Tibial nerve (tissue), 4 donors: ENCODE measurements around the gene POU3F3. TPM values are rescaled to one million over a fixed set of nuclear protein-coding genes. Genes with fewer than 3 reads are reported as not detected.

Source experiments
- DNase-seq, 2 donors: peaks; one replicate each; pipeline ENCODE4 v3.0.0-alpha.2; 2019; ENCODE audit warnings: low spot score in 2 of 2
- H3K27ac ChIP-seq, 4 donors: fragments of 200-600 bp; sonication (generic) in 3 of 4; one replicate each; pipeline ENCODE4 v1.5.1; 2017 to 2019; ENCODE audit warnings: mild to moderate bottlenecking in 1 of 4
- H3K27me3 ChIP-seq, 2 donors: fragments of 200-600 bp; sonication (generic) in 1 of 2; one replicate each; pipeline versions ENCODE4 v1.5.1 to v1.6.0; 2017 to 2019
- H3K36me3 ChIP-seq, 3 donors: fragments of 200-600 bp; sonication (generic); one replicate each; pipeline ENCODE4 v1.5.1; 2018 to 2019
- H3K4me1 ChIP-seq, 4 donors: fragments of 200-600 bp; sonication (generic) in 3 of 4; one replicate each; pipeline ENCODE4 v1.5.1; 2017 to 2019
- H3K4me3 ChIP-seq, 4 donors: fragments of 200-600 bp; sonication (generic) in 3 of 4; one replicate each; pipeline ENCODE4 v1.5.1; 2017 to 2019; ENCODE audit warnings: mild to moderate bottlenecking in 1 of 4, moderate library complexity in 1 of 4
- H3K9me3 ChIP-seq, 4 donors: fragments of 200-600 bp; sonication (generic) in 3 of 4; one replicate each; pipeline ENCODE4 v1.5.1; 2017 to 2019
- CTCF ChIP-seq, 5 experiments: fragments of 200-600 bp in 3 of 5; fragments of 450-650 bp in 2 of 5; sonication (generic) in 3 of 5; IDR thresholded peaks; one replicate each; pipeline ENCODE4 v1.5.1; 2016 to 2019; ENCODE audit warnings: antibody characterized with exemption in 5 of 5, mild to moderate bottlenecking in 3 of 5, moderate library complexity in 2 of 5
- EP300 ChIP-seq, 2 donors: sonication (generic); formaldehyde crosslinking; IDR thresholded peaks; one replicate each; pipeline ENCODE4 v1.6.1; 2017; ENCODE audit warnings: antibody characterized with exemption in 2 of 2, mild to moderate bottlenecking in 1 of 2
- POLR2A ChIP-seq, 2 donors: fragments of 450-650 bp; IDR thresholded peaks; one replicate each; pipeline ENCODE4 v1.6.1; 2017; ENCODE audit warnings: antibody characterized with exemption in 2 of 2, mild to moderate bottlenecking in 2 of 2, moderate library complexity in 2 of 2
- WGBS, 2 donors: methylation state at CpG; one replicate each; pipeline ENCODE4 v1.1.5; 2018; 5-methylcytosine and 5-hydroxymethylcytosine counted together
- total RNA-seq, 4 donors: library from RNA; depleted of rRNA; stranded (reverse); fragments of >200 nt; gene quantifications; one replicate each; pipeline ENCODE4 v1.1.0, GENCODE V29; 2016

The POU3F3 gene
- total RNA-seq, 4 donors from 2014 or later: not detected

- WGBS, 2 donors: 81 to 83% methylated on average over 17 of the region's 17 CpGs
- H3K4me3 ChIP-seq: no peak overlapping the region
- no peak for DNase-seq
- H3K4me1 ChIP-seq: no peaks in the 10 kb centered on the region
- no peaks in the 10 kb centered on the region for H3K9me3 ChIP-seq
- TF ChIP-seq POLR2A (IDR thresholded peaks at IDR 0.05): no peak
- TF ChIP-seq CTCF (IDR thresholded peaks at IDR 0.05): no peak
- H3K27ac ChIP-seq: no peak overlapping the region
- H3K36me3 ChIP-seq: no peaks in the 10 kb centered on the region
- peaks cover 0 to 4% of the 10 kb centered on the region in 2 donors for H3K27me3 ChIP-seq
These were observed 19.3 kb upstream of the POU3F3 start for GRCh38 chr2:104834431-104835153.

- DNase-seq: no peak
- Histone ChIP-seq H3K36me3 (no peaks in the 10 kb centered on the region), H3K9me3 (no peaks in the 10 kb centered on the region), H3K27ac (no peak overlapping the region), H3K4me1 (no peaks in the 10 kb centered on the region), H3K27me3 (peaks cover 0 to 17% of the 10 kb centered on the region in 2 donors), H3K4me3 (no peak overlapping the region)
- 54 to 63% methylated on average over 3 of the region's 3 CpGs for WGBS, 2 donors
- no peak for TF ChIP-seq EP300 (IDR thresholded peaks at IDR 0.05)
- TF ChIP-seq CTCF (IDR thresholded peaks at IDR 0.05): no peak
- TF ChIP-seq POLR2A (IDR thresholded peaks at IDR 0.05): no peak
These were observed 17.6 kb upstream of the POU3F3 start for GRCh38 chr2:104836265-104836664.

DNA sequence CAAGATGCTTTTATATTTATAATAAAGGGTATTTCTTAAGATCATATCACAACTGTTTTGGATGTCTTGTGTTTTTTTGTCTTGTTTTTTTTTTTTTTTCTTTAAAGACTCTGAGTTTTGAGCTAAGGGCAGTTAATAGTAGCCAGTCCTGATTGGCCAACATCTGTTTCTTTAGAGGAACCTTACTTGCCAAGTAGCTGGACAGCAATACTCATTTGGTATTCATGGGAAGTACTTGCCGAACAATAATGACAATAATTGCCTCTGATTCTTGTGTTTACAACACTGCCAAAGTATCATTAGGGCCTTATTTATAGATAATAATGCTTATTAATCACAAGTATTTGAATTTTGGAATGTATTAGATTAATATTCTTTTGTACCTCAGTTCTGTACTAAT is 17.1 kb upstream of the POU3F3 start:
- no peaks in the 10 kb centered on the region for H3K36me3 ChIP-seq
- 77 to 84% methylated on average over 1 of the region's 1 CpG for WGBS, 2 donors
- TF ChIP-seq EP300 (IDR thresholded peaks at IDR 0.05): no peak
- no peak for TF ChIP-seq CTCF (IDR thresholded peaks at IDR 0.05)
- TF ChIP-seq POLR2A (IDR thresholded peaks at IDR 0.05): no peak
- H3K27ac ChIP-seq: no peak overlapping the region
- no peak overlapping the region for H3K4me3 ChIP-seq
- peaks cover 0 to 22% of the 10 kb centered on the region in 2 donors for H3K27me3 ChIP-seq
- DNase-seq: no peak
- H3K4me1 ChIP-seq: no peaks in the 10 kb centered on the region
- H3K9me3 ChIP-seq: no peaks in the 10 kb centered on the region

GRCh38 chr2:104840156-104840555 is 13.8 kb upstream of the POU3F3 start:
- H3K36me3 ChIP-seq: no peaks in the 10 kb centered on the region
- WGBS, 2 donors: 92 to 95% methylated on average over 1 of the region's 1 CpG
- no peaks in the 10 kb centered on the region for H3K9me3 ChIP-seq
- H3K27me3 ChIP-seq: peaks cover 0 to 55% of the 10 kb centered on the region in 2 donors
- H3K4me3 ChIP-seq: no peak overlapping the region
- peaks cover 0 to 29% (median 8%) of the 10 kb centered on the region in 4 donors for H3K4me1 ChIP-seq
- no peak overlapping the region for H3K27ac ChIP-seq
- TF ChIP-seq CTCF (IDR thresholded peaks at IDR 0.05): no peak
- no peak for TF ChIP-seq EP300 (IDR thresholded peaks at IDR 0.05)
- no peak for TF ChIP-seq POLR2A (IDR thresholded peaks at IDR 0.05)
- DNase-seq: no peak

DNA sequence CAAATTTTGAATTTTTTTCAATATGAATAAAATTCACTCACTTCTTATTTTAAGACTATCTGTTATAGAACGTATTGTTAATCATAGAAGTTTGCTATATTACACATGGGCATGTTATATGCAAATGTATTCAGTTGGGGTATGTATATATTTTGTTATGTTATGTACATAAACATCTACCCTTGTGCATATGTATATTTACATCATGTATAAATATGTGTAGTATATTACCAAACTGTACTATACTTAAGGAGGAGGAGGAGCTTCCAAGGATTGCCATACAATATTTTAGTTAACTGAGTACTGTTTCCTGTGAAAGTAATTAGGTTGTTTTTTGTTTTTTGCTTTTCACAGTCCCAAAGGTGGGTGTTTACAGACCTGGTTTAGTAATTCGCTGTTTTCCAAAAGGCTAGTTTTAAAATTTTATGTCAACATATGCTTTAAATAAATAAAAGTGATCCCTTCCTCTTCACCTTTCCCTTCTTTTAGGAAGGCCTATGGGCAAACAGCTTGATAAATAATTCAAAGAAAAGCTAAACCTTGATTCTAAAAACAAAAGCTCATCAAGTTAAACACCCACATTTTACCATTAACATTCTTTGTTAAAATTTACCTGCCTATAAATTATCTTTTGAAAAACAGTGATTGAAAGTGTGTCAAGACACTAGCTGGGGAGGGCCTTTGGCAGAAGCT is 12.9 kb upstream of the POU3F3 start:
- TF ChIP-seq POLR2A (IDR thresholded peaks at IDR 0.05) (no peak), EP300 (IDR thresholded peaks at IDR 0.05) (no peak), CTCF (IDR thresholded peaks at IDR 0.05) (no peak)
- WGBS, 2 donors: 87 to 89% methylated on average over 2 of the region's 2 CpGs
- H3K27me3 ChIP-seq: peaks cover 0 to 64% of the 10 kb centered on the region in 2 donors

More for the DNA sequence above, 12.9 kb upstream of the POU3F3 start:
- peaks cover 0 to 34% (median 9%) of the 10 kb centered on the region in 4 donors for H3K4me1 ChIP-seq
- no peak overlapping the region for H3K4me3 ChIP-seq
- DNase-seq: no peak
- no peak overlapping the region for H3K27ac ChIP-seq
- H3K9me3 ChIP-seq: no peaks in the 10 kb centered on the region
- H3K36me3 ChIP-seq: no peaks in the 10 kb centered on the region
